HG02798 (cell line): ENCODE measurements around the gene TAS2R5.
"Not testable (repeated sequence)": the region's sequence is repeated elsewhere in the genome, so short reads cannot be mapped to it uniquely, and the experiment has no call there.

Experiments used
- ATAC-seq: cut with Tn5 transposase; IDR thresholded peaks from one replicate; pipeline ENCODE4 v1.9.1; 2021; ENCODE audit warnings: mild to moderate bottlenecking; ENCODE audit not compliant: unreplicated experiment, poor library complexity

Gene TAS2R5

GRCh38 chr7:141789917-141790316 is at the start of gene TAS2R5:
Gene TAS2R5, plus strand, starts transcription at chr7:141790217. Its CDS starts 145 bp downstream, at chr7:141790362.
- ATAC-seq, result no peak

- no peak for ATAC-seq
Observed at GRCh38 chr7:141742229-141742628, 47.8 kb upstream of the TAS2R5 start.

GRCh38 chr7:141744131-141744530 is 45.9 kb upstream of the TAS2R5 start:
- no peak for ATAC-seq

DNA sequence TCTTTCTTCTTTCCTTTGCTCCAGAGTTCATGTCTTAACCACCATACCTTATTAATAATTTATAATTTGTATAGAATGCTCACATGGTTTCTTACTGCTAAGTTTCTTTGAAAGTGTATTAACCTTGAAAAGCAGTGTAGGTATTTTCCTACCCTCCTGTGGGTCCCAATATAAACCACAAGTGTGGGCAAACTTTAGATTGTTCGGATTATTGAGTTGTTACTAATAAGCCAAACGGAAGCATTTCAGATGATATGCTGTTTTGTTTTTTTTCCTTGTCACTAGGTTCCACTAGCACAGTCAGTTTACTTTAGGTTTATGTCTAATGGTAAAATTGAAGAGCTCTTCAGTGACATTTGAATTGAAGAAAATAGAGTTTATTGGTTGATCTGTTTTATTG is 41.6 kb upstream of the TAS2R5 start:
- no peak for ATAC-seq

DNA sequence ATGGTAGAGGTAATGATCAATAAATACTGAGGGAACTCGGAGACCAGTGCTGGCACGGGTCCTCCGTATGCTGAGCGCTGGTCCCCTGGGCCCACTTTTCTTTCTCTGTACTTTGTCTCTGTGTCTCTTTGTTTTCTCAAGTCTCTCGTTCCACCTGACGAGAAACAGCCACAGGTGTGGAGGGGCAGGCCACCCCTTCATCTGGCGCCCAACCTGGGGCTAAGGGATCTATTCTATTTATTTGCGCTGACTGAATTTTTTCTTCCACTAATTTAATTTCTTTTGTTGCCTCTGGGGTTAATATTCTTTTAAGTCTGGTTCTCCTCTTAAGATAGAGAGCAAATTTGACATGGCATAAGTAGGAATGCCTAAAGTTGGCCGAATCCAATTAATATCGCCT is 38.1 kb upstream of the TAS2R5 start:
- ATAC-seq, result not testable (repeated sequence)

DNA sequence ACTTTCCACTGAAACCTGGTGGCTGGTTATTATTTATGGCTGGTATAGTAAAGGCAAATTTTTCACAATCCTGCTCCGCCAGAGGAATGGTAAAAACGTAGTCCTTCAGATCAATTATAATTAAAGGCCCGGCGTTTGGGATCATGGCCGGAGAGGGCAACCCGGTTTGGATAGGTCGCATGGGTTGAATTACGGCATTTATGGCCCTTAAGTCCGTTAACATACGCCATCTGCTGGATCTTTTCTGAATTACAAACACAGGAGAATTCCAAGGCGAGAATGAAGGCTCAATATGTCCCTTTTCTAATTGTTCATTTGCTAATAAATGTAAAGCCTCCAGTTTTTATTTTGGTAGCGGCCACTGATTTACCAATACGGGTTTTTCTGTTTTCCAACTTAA is 37.4 kb upstream of the TAS2R5 start:
- ATAC-seq, result no peak

GRCh38 chr7:141754939-141755338 is 35.1 kb upstream of the TAS2R5 start:
- ATAC-seq, result no peak

DNA sequence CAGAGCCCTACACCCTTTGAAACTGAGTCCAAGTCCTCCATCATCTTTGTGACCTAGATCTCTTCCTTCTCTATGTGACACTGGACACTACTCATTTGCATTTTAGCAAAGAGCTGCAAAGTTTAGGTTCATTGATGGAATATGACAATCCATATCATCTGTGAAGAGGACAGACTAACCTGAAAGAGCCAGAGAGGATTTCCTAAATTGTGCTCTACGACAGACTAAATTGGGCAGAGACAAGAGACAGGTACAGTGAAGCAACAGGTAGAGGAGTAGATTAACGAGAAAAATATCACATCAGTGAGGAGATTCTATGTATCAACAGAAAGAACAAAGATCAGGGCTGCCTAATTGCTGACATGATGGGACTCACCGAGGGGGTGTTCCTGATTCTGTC is 26.2 kb upstream of the TAS2R5 start, which contains the start of gene TAS2R3:
TAS2R3 (plus strand) TSS at position 301 of the 400 bp plus-strand sequence; CDS start at position 363, 62 bp downstream.
- no peak for ATAC-seq

GRCh38 chr7:141770083-141770583 is 19.9 kb upstream of the TAS2R5 start:
- not testable (repeated sequence) for ATAC-seq

GRCh38 chr7:141776374-141776773 is 13.6 kb upstream of the TAS2R5 start, which contains the start of gene TAS2R4:
Gene TAS2R4, plus strand, starts transcription at chr7:141776674. Its CDS starts 1,815 bp downstream, at chr7:141778489.
- ATAC-seq, result no peak

DNA sequence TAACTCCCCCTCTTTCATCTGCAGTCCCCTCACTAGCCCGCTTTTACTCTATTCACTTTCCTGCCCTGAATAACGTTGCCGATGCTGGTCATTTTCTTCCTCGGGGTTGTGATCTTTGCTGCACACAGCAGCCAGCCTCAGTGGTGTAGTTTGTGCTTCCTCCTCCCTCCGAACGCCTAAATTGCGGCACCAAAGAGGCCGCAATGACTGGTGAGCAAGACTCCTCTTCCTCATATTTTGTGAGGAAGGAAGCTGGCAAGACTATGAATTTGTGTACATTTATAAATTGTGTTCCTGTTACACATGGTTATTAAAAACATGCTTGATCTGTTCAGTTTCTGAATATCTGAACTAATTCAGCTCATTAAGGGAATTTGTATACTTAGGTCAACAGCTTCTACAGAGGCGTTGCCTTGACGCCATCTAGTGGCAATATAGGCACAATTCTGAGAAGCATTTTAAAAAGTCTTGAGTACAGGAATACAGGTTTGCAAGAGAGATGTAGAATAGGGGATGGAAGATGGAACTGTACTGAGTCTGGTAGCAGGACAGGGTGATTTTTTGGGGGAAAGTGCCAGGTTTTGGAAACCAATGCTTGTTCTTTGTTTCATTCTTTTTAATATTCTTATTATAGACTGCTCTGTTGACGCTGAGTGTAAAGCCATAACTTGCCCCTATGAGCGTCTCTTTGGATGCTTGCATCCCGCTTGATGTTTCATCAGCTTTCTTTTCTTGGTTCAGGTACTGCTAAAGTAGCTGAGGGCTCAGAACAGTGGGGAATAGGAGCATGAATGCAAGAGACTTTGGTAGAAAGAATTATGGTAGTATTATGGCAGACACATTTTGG is 4.1 kb upstream of the TAS2R5 start:
- peak; percentile 83 for ATAC-seq

DNA sequence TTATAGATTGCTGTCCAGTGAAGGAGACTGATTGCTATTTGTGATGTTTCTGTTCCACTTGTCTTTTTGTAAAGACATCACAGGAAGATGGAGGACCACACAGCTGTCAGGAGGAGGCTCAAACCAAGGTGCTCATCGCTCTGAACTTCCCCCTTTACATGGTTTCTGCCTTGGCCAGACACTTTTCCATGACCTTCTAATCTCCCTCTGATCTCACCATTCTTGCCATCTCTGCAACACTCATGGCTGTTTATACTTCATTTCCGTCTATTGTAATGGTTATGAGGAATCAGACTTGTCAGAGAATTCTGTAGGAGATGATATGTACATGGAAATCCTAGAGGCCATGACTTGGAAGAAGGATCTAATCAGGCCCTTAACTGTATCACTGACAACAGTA is 1.7 kb upstream of the TAS2R5 start:
- ATAC-seq, result no peak

DNA sequence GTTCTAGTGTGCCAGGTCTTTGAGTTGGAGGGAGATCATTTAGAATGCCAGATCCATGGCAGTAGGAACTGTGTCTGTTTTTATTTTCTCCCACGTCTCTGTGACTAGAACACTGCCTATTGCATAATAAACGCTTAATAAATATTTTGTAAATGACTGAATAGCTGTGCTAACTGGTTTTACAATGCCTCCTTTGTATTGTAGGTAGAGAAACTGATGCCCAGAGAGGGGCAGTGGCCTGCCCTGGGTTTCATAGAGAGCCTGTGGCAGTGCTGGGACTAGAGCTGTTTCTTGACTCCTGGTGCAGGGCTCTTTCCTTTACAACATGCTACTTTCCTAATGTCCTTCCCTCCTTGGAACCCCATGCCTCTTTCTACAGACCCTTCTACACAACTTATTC is 2.5 kb downstream of the TAS2R5 start:
- ATAC-seq, result no peak

GRCh38 chr7:141820067-141820466 is 30.1 kb downstream of the TAS2R5 start:
- no peak for ATAC-seq

DNA sequence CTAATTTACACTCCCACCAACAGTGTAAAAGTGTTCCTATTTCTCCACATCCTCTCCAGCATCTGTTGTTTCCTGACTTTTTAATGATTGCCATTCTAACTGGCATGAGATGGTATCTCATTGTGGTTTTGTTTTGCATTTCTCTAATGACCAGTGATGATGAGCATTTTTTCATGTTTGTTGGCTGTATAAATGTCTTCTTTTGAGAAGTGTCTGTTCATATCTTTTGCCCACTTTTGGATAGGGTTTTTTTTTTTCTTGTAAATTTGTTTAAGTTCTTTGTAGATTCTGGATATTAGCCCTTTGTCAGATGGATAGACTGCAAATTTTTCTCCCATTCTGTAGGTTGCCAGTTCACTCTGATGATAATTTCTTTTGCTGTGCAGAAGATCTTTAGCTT is 32.4 kb downstream of the TAS2R5 start:
- not testable (repeated sequence) for ATAC-seq

DNA sequence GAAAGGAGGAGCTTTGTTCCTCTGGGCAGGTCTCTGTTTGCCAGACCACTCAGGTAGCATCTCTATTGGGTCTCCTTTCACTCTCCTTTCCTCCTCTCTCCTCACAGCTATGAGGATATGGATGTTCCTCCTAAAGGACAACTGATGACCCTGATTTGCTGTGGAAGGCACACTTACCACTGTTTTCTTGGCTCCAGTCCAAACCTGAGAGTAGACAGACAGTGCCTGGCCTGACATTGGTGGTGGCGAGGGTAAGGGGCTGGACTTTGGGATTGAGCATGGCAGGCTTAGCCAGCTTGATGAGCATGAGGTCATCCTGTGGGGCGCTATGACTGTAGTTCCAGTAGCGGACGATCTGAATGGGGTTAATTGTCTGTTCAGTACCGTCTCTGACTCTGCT is 47.7 kb downstream of the TAS2R5 start:
- no peak for ATAC-seq

DNA sequence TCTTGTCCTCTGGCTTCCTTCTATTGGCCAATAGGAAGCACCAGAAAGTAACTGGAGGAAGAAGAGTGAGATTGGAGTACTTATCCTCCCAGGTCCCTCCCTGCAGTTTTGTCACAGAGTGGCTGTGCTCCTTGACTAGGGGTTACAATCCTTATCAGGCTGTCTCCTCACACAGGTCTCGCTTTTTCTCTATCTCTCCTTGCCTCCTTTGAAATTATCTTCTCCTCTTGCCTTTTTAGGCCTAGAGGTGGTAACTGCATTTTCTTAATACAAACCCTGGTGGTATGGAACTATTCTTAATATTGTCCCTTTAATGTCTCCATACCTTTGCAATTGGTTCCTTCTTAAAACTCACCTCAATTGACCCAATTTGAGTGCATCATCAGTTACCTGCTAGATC is 48.6 kb downstream of the TAS2R5 start:
- ATAC-seq, result no peak

GRCh38 chr7:141839256-141839655 is 49.2 kb downstream of the TAS2R5 start:
- ATAC-seq, result no peak

DNA sequence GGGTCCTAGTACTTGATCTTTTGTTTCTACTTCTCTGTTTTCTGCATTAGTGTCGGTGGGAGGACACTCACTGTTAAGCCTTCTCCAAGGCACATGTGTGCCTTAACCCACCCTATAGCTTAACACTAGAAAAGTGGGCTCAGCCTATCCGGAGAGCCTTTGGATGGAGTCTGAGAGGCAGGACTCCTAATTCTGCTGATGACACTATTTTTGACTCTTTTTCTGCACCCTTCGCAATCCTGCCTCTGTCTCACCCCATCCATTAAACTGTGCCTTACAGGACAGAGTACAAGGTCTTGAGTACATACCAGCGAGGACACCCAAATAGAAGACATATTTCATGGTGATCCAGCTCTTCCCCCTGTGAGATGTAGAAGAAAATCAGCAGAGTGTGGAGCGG is 50.7 kb downstream of the TAS2R5 start:
- ATAC-seq, result no peak
